Fibroblast of villous mesenchyme (primary cell): ENCODE data around the gene NABP1. TPM values are rescaled to one million over a fixed set of nuclear protein-coding genes. Genes with fewer than 3 reads are reported as not detected.

Experiments
- DNase-seq: peaks from one replicate; pipeline ENCODE4 v3.0.0-alpha.2; 2010; ENCODE audit warnings: low read depth
- H3K4me3 ChIP-seq: 2 replicates; pipeline ENCODE4 v1.5.1; 2011; ENCODE audit warnings: low read depth, mild to moderate bottlenecking, low read length
- CTCF ChIP-seq: IDR thresholded peaks from 2 replicates; pipeline ENCODE4 v1.5.1; 2012; ENCODE audit warnings: low read depth, mild to moderate bottlenecking, low read length; ENCODE audit not compliant: insufficient read depth
- total RNA-seq: library from RNA; depleted of rRNA; stranded (reverse); fragments of >200 nt; gene quantifications from 2 replicates; pipeline ENCODE4 v1.2.3, GENCODE V29; 2012

Gene NABP1, protein sequence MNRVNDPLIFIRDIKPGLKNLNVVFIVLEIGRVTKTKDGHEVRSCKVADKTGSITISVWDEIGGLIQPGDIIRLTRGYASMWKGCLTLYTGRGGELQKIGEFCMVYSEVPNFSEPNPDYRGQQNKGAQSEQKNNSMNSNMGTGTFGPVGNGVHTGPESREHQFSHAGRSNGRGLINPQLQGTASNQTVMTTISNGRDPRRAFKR
- 66.7 and 308 TPM in 2 replicates for total RNA-seq

GRCh38 chr2:191677646-191678436 lies at the start of gene NABP1:
Gene NABP1 (plus strand): TSS chr2:191678136. CDS start chr2:191678615, 479 bp downstream.
- no peak for TF ChIP-seq CTCF
- peak within 1 kb of the TSS; percentile 94 for H3K4me3 ChIP-seq
- DNase-seq, result peak; percentile 98

DNA sequence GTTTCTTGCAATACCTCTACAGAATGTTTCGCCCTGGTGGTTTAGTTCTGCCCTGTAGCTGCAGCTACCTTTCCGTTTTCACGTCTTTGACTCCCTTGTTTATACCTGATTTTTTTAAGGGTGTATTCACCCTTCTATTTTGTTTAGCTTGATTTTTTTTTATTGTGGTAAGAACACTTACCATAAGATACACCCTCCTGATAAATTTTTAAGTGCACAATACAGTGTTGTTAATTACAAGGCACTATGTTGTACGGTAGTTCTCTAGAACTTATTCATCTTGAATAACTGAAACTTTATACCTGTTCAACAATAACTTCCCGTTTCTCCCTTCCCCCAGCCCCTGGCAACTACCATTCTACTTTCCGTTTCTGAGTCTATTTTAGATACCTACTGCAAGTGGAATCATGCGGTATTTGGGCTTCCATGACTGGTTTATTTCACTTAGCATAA lies 48.9 kb upstream of the NABP1 start:
- no peak overlapping the region for H3K4me3 ChIP-seq
- no peak for DNase-seq

DNA sequence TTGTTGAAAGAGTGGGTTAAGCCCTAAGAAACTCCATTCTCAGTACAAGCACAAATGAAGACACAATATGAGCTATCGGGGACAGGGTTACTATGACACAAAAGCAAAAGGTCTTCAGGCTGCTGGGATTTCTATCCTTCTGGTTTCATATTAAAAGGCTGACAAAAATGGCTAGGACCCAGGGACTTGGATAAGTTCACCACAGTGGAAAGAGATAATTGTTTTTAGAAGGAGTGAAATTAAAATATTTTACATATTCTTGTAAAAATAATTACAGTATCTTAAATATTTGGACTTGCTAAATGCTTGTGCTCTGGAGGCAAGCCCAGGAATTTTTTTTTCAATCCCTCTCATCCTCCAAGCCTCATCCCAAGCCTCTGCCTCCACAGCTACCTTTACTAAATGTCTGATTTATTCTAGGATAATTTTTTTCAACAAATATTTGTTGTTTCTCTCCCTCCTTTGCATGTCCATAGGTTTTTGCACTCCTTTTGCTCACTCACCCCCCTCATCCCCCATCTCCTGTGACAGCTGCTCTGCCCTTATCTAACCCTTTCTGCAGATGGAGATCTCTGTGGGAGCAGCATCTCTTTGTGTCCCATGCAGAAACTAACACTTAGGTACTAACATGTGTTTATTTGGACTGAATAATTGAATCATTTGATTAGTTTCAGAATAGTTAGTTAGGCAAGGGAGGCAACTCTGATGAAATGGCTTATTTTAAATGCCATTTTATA lies 47.8 kb upstream of the NABP1 start:
- no peak overlapping the region for H3K4me3 ChIP-seq
- no peak for DNase-seq
- no peak for TF ChIP-seq CTCF

More for the DNA sequence above, 48.9 kb upstream of the NABP1 start:
- no peak for TF ChIP-seq CTCF

GRCh38 chr2:191631754-191632153 lies 46.2 kb upstream of the NABP1 start:
- no peak for TF ChIP-seq CTCF
- DNase-seq, result peak; percentile 88
- H3K4me3 ChIP-seq, result no peak overlapping the region

DNA sequence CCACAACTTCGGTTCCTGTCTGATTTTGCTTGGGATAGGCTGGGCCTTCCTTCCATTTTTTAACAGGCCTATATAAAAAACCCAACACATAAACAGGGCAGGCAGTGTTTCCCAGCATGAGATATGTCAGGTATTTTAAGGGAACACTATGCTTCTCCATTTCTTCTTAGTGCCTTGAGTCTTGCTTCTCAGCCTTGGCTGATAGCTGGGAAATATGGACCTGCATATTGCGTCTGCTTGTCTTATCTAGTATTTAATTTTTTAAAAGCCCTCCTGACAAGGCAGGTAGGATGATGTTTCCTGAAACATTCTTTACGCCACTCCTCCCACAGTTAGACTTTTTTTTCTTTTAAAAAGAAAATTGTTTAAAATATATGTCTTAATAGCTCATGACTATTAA lies 45.5 kb upstream of the NABP1 start:
- DNase-seq, result no peak
- H3K4me3 ChIP-seq, result no peak overlapping the region
- TF ChIP-seq CTCF, result no peak

DNA sequence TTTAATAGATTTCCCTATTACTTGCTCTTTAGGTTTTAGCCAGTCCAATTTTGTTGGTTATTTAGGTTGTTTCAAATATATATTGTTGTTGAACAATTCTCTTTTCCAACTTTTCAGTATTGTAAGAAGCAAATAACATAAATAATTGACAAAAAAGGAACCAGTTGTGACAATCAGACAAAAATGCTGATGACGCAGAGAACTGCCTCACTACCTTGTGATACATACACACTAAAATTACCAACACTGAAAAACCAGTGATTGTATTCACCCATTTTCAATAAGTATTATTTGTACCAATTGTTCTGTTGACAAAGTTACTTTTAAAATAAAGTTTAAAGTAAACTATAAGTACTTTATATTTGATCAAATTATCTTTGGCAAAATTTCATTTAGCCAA lies 43.1 kb upstream of the NABP1 start:
- H3K4me3 ChIP-seq, result no peak overlapping the region
- no peak for DNase-seq
- no peak for TF ChIP-seq CTCF
